Measurements from ENCODE around the gene SLC13A4.
"Not testable (repeated sequence)": the region's sequence is repeated elsewhere in the genome, so short reads cannot be mapped to it uniquely, and the experiment has no call there.

SLC13A4 gene, protein sequence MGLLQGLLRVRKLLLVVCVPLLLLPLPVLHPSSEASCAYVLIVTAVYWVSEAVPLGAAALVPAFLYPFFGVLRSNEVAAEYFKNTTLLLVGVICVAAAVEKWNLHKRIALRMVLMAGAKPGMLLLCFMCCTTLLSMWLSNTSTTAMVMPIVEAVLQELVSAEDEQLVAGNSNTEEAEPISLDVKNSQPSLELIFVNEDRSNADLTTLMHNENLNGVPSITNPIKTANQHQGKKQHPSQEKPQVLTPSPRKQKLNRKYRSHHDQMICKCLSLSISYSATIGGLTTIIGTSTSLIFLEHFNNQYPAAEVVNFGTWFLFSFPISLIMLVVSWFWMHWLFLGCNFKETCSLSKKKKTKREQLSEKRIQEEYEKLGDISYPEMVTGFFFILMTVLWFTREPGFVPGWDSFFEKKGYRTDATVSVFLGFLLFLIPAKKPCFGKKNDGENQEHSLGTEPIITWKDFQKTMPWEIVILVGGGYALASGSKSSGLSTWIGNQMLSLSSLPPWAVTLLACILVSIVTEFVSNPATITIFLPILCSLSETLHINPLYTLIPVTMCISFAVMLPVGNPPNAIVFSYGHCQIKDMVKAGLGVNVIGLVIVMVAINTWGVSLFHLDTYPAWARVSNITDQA
- total RNA-seq, result 0 reads per million in 3 donors

DNA sequence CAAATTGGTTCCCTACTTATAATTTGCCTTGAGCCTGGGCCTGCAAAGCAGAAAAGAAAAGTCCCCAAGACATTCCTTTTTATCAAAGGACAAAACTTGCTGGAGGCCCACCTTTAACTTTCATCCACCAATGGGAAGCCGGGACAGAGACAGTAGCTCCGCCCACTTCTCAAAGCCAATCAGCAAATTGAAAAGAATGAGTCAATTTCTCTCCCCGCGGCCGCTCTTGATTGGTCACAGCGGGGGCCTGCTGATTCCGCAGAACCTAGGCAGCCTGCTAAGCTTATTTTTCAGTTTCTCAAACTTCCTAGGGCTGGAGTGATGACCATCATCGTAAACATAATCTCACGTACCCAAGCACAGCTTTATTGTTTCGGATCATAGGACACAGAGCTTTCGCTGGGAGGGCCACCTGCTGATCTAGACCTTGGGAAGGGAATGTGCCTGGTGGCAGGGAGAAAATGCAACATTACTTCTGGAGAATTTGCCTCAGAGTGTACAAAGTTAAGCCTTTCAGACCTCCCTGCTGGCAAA lies at the start of gene SLC13A4:
SLC13A4 (minus strand) TSS at position 51 of the 534 bp plus-strand sequence. CDS start 690 bp downstream, outside the sequence.
- H3K27ac ChIP-seq (ENCODE audit: insufficient read depth, low read length, poor library complexity, severe bottlenecking), result no peak within 1 kb of the TSS
- no peak within 1 kb of the TSS for H3K4me3 ChIP-seq (ENCODE audit: insufficient read depth, low read depth, low read length, poor library complexity, severe bottlenecking)
- H3K4me1 ChIP-seq (ENCODE audit: control insufficient read depth, insufficient read depth, low read length, poor library complexity, severe bottlenecking), result no peaks in the 10 kb centered on the region

DNA sequence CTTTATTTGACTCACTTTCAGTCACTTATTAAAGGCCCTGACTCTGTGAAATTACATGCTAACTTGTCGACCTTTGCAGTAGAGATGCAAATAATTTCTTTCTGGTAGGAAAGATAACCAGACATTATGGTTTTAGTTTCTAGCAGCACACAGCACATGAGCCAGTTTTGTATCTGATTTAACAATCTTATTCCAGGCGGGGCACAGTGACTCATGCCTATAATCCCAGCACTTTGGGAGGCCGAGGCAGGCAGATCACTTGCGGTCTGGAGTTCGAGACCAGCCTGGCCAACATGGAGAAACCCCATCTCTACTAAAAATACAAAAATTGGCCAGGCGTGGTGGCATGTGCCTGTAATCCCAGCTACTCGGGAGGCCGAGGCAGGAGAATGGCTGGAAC lies 47.9 kb upstream of the SLC13A4 start:
- not testable (repeated sequence) for H3K4me1 ChIP-seq (ENCODE audit: control insufficient read depth, insufficient read depth, low read length, poor library complexity, severe bottlenecking); H3K27me3 ChIP-seq (replicated peaks; ENCODE audit: control insufficient read depth, insufficient read depth, low read length, poor library complexity, severe bottlenecking); H3K36me3 ChIP-seq (ENCODE audit: control insufficient read depth, insufficient read depth, low read length); H3K9me3 ChIP-seq (ENCODE audit: control insufficient read depth, low read length); H3K27ac ChIP-seq (ENCODE audit: insufficient read depth, low read length, poor library complexity, severe bottlenecking); DNase-seq; H3K4me3 ChIP-seq (ENCODE audit: insufficient read depth, low read depth, low read length, poor library complexity, severe bottlenecking)

More for the DNA sequence above, at the start of gene SLC13A4:
- Histone ChIP-seq H3K9me3 (ENCODE audit: control insufficient read depth, low read length) (no peaks in the 10 kb centered on the region), H3K36me3 (ENCODE audit: control insufficient read depth, insufficient read depth, low read length) (no peaks in the 10 kb centered on the region), H3K27me3 (replicated peaks; ENCODE audit: control insufficient read depth, insufficient read depth, low read length, poor library complexity, severe bottlenecking) (no peaks in the 10 kb centered on the region)
- no peak for DNase-seq

DNA sequence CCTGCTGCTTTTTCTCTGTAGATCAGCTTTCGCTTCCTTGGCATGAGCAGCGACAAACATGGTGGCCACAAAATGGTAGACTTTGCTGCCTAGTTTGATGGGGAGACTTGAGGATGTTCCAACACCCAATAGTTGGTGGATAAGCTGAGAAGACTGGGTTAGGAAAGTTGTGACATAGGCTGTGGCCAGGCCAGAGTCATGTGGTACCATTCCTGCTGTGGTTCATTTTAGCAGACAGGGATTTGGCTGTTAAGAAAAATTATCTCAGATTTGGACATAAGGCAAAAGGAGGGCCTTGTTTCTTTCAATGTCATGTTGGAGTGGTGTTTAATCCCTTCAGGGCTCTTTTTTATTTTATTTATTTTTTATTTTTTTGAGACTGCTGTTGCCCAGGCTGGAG lies 47.2 kb upstream of the SLC13A4 start:
- no peak for DNase-seq
- H3K4me1 ChIP-seq (ENCODE audit: control insufficient read depth, insufficient read depth, low read length, poor library complexity, severe bottlenecking), result no peaks in the 10 kb centered on the region
- no peak overlapping the region for H3K4me3 ChIP-seq (ENCODE audit: insufficient read depth, low read depth, low read length, poor library complexity, severe bottlenecking)
- no peak overlapping the region for H3K27ac ChIP-seq (ENCODE audit: insufficient read depth, low read length, poor library complexity, severe bottlenecking)
- H3K36me3 ChIP-seq (ENCODE audit: control insufficient read depth, insufficient read depth, low read length), result no peaks in the 10 kb centered on the region
- no peaks in the 10 kb centered on the region for H3K27me3 ChIP-seq (replicated peaks; ENCODE audit: control insufficient read depth, insufficient read depth, low read length, poor library complexity, severe bottlenecking)
- no peaks in the 10 kb centered on the region for H3K9me3 ChIP-seq (ENCODE audit: control insufficient read depth, low read length)

DNA sequence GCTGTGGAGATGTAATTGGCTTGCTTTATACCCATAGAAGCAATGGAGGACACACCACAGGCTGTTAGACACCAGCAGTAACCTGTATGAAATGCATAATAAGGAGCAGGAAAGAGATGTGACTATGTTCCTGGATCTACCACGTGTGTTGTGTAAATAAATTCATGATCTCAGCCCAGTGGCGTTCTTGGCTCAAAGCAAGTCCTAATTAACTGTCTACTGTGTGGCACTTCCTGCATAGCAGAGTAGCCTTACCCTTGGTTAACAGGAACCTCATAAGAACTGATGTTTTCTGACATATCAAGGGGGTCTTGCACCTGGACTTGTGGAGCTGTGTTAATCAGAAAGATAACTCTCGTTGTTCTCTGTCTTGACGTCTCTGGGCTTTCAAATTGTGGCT lies 46.3 kb upstream of the SLC13A4 start:
- no peaks in the 10 kb centered on the region for H3K9me3 ChIP-seq (ENCODE audit: control insufficient read depth, low read length)
- peaks cover 3% of the 10 kb centered on the region for H3K27me3 ChIP-seq (replicated peaks; ENCODE audit: control insufficient read depth, insufficient read depth, low read length, poor library complexity, severe bottlenecking)
- H3K36me3 ChIP-seq (ENCODE audit: control insufficient read depth, insufficient read depth, low read length), result no peaks in the 10 kb centered on the region
- H3K4me1 ChIP-seq (ENCODE audit: control insufficient read depth, insufficient read depth, low read length, poor library complexity, severe bottlenecking), result no peaks in the 10 kb centered on the region
- no peak overlapping the region for H3K4me3 ChIP-seq (ENCODE audit: insufficient read depth, low read depth, low read length, poor library complexity, severe bottlenecking)
- DNase-seq, result no peak
- no peak overlapping the region for H3K27ac ChIP-seq (ENCODE audit: insufficient read depth, low read length, poor library complexity, severe bottlenecking)

DNA sequence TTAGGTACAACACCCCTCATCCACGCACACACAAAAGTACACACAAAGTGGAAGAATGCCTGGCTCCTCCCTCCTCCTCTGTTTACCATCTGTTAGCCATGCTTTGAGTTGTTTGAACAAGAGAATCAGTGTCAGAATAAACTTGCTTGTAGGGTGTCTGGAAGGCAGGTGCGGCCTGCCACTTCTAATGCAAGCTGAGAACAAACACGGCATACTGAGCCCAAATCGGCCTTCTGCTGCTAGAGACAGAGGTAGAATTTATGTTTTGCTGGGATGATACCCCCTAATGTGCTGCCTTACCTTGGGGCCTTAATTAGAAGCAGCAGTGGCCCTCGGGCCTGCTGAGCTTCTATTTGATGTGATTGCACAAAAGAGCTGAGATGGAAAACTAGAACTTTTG lies 45.5 kb upstream of the SLC13A4 start:
- Histone ChIP-seq H3K9me3 (ENCODE audit: control insufficient read depth, low read length) (no peaks in the 10 kb centered on the region), H3K4me1 (ENCODE audit: control insufficient read depth, insufficient read depth, low read length, poor library complexity, severe bottlenecking) (no peaks in the 10 kb centered on the region), H3K36me3 (ENCODE audit: control insufficient read depth, insufficient read depth, low read length) (no peaks in the 10 kb centered on the region), H3K27ac (ENCODE audit: insufficient read depth, low read length, poor library complexity, severe bottlenecking) (no peak overlapping the region), H3K4me3 (ENCODE audit: insufficient read depth, low read depth, low read length, poor library complexity, severe bottlenecking) (no peak overlapping the region), H3K27me3 (replicated peaks; ENCODE audit: control insufficient read depth, insufficient read depth, low read length, poor library complexity, severe bottlenecking) (peaks cover 5% of the 10 kb centered on the region)
- no peak for DNase-seq

DNA sequence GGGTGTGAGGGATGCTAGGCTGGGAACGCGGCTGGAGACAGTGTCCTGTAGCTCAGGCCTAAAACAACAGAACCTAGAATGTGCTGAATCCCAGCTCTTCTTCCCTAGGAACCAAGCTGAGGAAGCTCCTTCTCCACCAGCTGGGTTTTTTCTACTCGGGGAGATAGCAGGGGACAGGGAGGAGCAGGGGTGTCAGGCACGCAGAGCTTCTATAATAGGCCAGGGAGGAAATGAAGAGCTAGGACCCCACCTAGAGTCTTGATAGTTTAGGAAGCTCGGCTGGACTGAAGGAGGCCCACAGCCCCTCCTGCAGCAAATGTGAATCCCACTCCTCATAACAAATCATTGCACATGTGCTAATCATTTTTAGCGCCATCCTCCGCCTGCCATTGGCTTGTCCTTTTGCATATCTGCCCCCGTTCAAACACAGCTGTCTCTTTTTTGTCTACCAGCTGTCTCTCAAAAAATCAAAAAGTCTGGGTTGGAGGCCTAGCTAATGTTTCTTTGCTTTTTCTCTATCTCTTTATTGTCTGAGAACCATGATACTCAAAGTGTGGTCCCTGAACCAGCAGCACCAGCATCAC lies 44.7 kb upstream of the SLC13A4 start:
- no peak overlapping the region for H3K27ac ChIP-seq (ENCODE audit: insufficient read depth, low read length, poor library complexity, severe bottlenecking)

DNA sequence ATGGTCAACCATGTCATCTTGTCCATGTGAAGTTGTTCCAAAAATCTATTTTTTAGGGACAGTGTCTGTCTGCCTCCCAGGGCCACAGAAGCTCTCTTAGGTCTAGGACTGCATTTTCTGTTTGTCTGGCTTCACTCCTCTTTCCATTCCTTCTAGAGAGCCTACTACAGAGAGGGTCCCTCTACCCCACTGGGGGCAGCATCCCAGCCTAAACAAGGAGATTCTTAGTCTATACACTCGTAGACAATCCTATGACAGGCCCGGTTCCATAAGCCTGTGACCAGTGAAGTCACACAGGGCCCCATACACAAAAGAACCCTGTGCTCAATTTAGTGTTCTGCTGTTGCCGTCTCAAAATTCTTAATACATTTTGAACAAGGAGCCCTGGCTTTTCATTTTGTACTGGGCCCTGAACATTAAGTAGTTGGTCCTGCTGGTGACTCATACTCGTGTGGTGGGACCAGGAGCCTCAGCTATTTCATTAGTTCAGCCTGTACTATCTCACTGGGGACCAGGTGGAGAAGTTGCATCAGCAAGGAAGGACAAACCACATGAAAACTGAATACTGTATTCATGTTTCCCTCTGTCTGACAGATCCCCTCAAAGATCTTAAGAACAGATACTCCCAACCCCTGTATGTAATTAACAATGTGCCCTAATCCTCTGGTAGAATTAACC lies 44.1 kb upstream of the SLC13A4 start:
- no peaks in the 10 kb centered on the region for H3K36me3 ChIP-seq (ENCODE audit: control insufficient read depth, insufficient read depth, low read length)
- no peaks in the 10 kb centered on the region for H3K9me3 ChIP-seq (ENCODE audit: control insufficient read depth, low read length)
- no peak overlapping the region for H3K4me3 ChIP-seq (ENCODE audit: insufficient read depth, low read depth, low read length, poor library complexity, severe bottlenecking)
- DNase-seq, result no peak
- H3K27me3 ChIP-seq (replicated peaks; ENCODE audit: control insufficient read depth, insufficient read depth, low read length, poor library complexity, severe bottlenecking), result peaks cover 5% of the 10 kb centered on the region
- H3K27ac ChIP-seq (ENCODE audit: insufficient read depth, low read length, poor library complexity, severe bottlenecking), result no peak overlapping the region
- no peaks in the 10 kb centered on the region for H3K4me1 ChIP-seq (ENCODE audit: control insufficient read depth, insufficient read depth, low read length, poor library complexity, severe bottlenecking)

More for the DNA sequence above, 44.7 kb upstream of the SLC13A4 start:
- H3K4me3 ChIP-seq (ENCODE audit: insufficient read depth, low read depth, low read length, poor library complexity, severe bottlenecking), result no peak overlapping the region
- no peaks in the 10 kb centered on the region for H3K9me3 ChIP-seq (ENCODE audit: control insufficient read depth, low read length)
- peaks cover 5% of the 10 kb centered on the region for H3K27me3 ChIP-seq (replicated peaks; ENCODE audit: control insufficient read depth, insufficient read depth, low read length, poor library complexity, severe bottlenecking)
- DNase-seq, result no peak
- H3K36me3 ChIP-seq (ENCODE audit: control insufficient read depth, insufficient read depth, low read length), result no peaks in the 10 kb centered on the region
- H3K4me1 ChIP-seq (ENCODE audit: control insufficient read depth, insufficient read depth, low read length, poor library complexity, severe bottlenecking), result no peaks in the 10 kb centered on the region

DNA sequence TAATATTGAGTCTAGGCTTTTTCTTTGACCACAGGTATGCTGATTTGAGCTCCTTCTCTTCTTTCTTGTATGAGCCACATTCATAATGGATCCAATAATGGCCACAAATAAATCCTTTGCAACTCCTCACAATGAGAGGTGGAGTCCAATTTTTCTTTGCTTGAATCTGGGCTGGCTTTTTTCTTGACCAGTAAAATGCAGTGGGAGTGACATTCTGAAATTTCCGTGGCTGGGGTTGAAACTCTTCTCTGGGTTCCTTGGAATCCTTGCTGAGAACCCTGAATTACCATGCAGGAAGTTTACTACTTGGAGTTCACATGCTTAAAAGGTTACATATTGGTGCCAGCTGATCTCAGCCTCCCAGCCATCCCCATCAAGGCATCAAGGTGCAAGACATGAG lies 43.1 kb upstream of the SLC13A4 start:
- H3K4me1 ChIP-seq (ENCODE audit: control insufficient read depth, insufficient read depth, low read length, poor library complexity, severe bottlenecking), result no peaks in the 10 kb centered on the region
- H3K9me3 ChIP-seq (ENCODE audit: control insufficient read depth, low read length), result no peaks in the 10 kb centered on the region
- H3K36me3 ChIP-seq (ENCODE audit: control insufficient read depth, insufficient read depth, low read length), result no peaks in the 10 kb centered on the region
- no peak overlapping the region for H3K4me3 ChIP-seq (ENCODE audit: insufficient read depth, low read depth, low read length, poor library complexity, severe bottlenecking)
- no peak overlapping the region for H3K27ac ChIP-seq (ENCODE audit: insufficient read depth, low read length, poor library complexity, severe bottlenecking)
- DNase-seq, result no peak
- H3K27me3 ChIP-seq (replicated peaks; ENCODE audit: control insufficient read depth, insufficient read depth, low read length, poor library complexity, severe bottlenecking), result peaks cover 5% of the 10 kb centered on the region

DNA sequence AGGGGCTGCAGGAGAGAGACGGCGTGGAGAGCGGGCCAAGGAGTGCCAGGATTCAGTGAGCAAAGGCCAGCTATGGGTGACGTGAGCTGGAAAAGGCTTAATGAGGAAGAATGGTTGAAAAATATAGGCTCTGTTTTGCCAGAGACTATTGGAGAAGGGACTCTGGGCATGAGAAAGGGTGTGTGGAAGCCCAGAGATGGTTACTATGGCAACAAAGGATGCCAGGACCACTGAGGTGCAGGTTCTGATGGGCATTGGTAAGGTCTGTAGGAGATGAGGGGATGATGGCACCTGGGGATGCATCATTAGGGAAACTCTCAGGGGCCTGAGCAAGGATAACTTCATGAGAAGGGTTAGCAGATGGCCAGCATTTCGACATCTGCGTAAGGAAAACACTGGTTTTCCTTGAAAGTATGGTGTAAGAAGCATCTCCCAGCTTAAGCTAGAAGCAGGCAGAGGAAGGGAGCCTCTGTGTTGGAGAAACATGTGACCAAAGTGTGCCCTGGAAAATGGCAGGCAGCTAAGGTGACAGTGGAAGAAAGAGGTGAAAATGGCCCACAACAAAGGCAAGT lies 42.2 kb upstream of the SLC13A4 start:
- DNase-seq, result no peak
- no peaks in the 10 kb centered on the region for H3K9me3 ChIP-seq (ENCODE audit: control insufficient read depth, low read length)
- peaks cover 5% of the 10 kb centered on the region for H3K27me3 ChIP-seq (replicated peaks; ENCODE audit: control insufficient read depth, insufficient read depth, low read length, poor library complexity, severe bottlenecking)
- no peaks in the 10 kb centered on the region for H3K36me3 ChIP-seq (ENCODE audit: control insufficient read depth, insufficient read depth, low read length)
- no peak overlapping the region for H3K4me3 ChIP-seq (ENCODE audit: insufficient read depth, low read depth, low read length, poor library complexity, severe bottlenecking)
- H3K27ac ChIP-seq (ENCODE audit: insufficient read depth, low read length, poor library complexity, severe bottlenecking), result no peak overlapping the region
- no peaks in the 10 kb centered on the region for H3K4me1 ChIP-seq (ENCODE audit: control insufficient read depth, insufficient read depth, low read length, poor library complexity, severe bottlenecking)
